B cell (primary cell): ENCODE measurements around the gene EXD3. TPM values are rescaled to one million over a fixed set of nuclear protein-coding genes. Genes with fewer than 3 reads are reported as not detected.

ENCODE experiments used
- ATAC-seq: fragments of 200-7000 bp; cut with Tn5 transposase; one replicate; pipeline ENCODE4 v1.10.0; 2021; ENCODE audit warnings: low read depth, mild to moderate bottlenecking, moderate number of reproducible peaks, moderate library complexity
- CTCF ChIA-PET: fragments of 350-600 bp; sonication (Branson Sonifier 250); formaldehyde crosslinking; loops from one replicate; lab custom pipeline; 2021; ENCODE audit warnings: antibody characterized with exemption, inconsistent platforms; lab: Charles Lee
- POLR2A ChIA-PET: fragments of 350-600 bp; sonication (Branson Sonifier 250); formaldehyde crosslinking; loops from one replicate; lab custom pipeline; 2021; ENCODE audit warnings: antibody characterized with exemption; lab: Charles Lee
- DNase-seq: peaks from one replicate; pipeline ENCODE4 v3.0.0; 2013
- H2AFZ ChIP-seq: 2 replicates; pipeline ENCODE4 v1.6.1; 2012; ENCODE audit warnings: mild to moderate bottlenecking, low read depth, low read length; ENCODE audit not compliant: insufficient read depth, poor library complexity, severe bottlenecking
- H3K27ac ChIP-seq, 2 donors: 1 replicate in 1 of 2; 2 replicates in 1 of 2; pipeline ENCODE4 v1.5.1; 2012 to 2013; ENCODE audit warnings: low read length in 2 of 2, mild to moderate bottlenecking in 2 of 2, moderate library complexity in 1 of 2
- H3K27me3 ChIP-seq, 4 experiments: fragments of 200-600 bp in 1 of 4; sonication (generic) in 1 of 4; replicated peaks in 1 of 4; 1 replicate in 2 of 4; 2 replicates in 2 of 4; pipeline versions ENCODE4 v1.6.1 to v1.7.0; 2013 to 2016; ENCODE audit warnings: low read length in 3 of 4, mild to moderate bottlenecking in 2 of 4, mixed read lengths in 1 of 4, moderate library complexity in 1 of 4; ENCODE audit not compliant: insufficient read depth in 4 of 4, control insufficient read depth in 3 of 4; ENCODE audit errors: control extremely low read depth in 1 of 4
- H3K36me3 ChIP-seq, 2 experiments: replicated peaks in 1 of 2; 1 replicate in 1 of 2; 2 replicates in 1 of 2; pipeline versions ENCODE4 v1.6.1 to v1.7.1; 2013; ENCODE audit warnings: low read length in 1 of 2; ENCODE audit not compliant: insufficient read depth in 2 of 2, control insufficient read depth in 1 of 2; ENCODE audit errors: control extremely low read depth in 1 of 2, extremely low read depth in 1 of 2
- H3K4me1 ChIP-seq, 2 donors: fragments of 200-600 bp in 1 of 2; sonication (generic) in 1 of 2; 1 replicate in 1 of 2; 2 replicates in 1 of 2; pipeline versions ENCODE4 v1.5.1 to v1.6.1; 2013 to 2017; ENCODE audit warnings: low read length in 2 of 2; ENCODE audit not compliant: control insufficient read depth in 2 of 2, insufficient read depth in 2 of 2
- H3K4me2 ChIP-seq: replicated peaks from 2 replicates; pipeline ENCODE3; 2012; ENCODE audit warnings: mild to moderate bottlenecking, low read depth, low read length; ENCODE audit not compliant: poor library complexity, severe bottlenecking
- H3K4me3 ChIP-seq, 5 experiments: fragments of 200-600 bp in 1 of 5; sonication (generic) in 1 of 5; 1 replicate in 3 of 5; 2 replicates in 2 of 5; pipeline versions ENCODE4 v1.5.1 to v1.7.0; 2011 to 2016; ENCODE audit warnings: low read length in 4 of 5, mild to moderate bottlenecking in 4 of 5, low read depth in 2 of 5, control low read depth in 1 of 5, moderate library complexity in 1 of 5; ENCODE audit not compliant: insufficient read depth in 1 of 5; ENCODE audit errors: control extremely low read depth in 1 of 5, extremely low read depth in 1 of 5
- H3K79me2 ChIP-seq: fragments of 200-600 bp; sonication (generic); one replicate; pipeline ENCODE4 v1.6.0; 2016; ENCODE audit warnings: low read length; ENCODE audit not compliant: control insufficient read depth, insufficient read depth
- H3K9ac ChIP-seq: fragments of 200-600 bp; sonication (generic); 2 replicates; pipeline ENCODE4 v1.6.1; 2017; ENCODE audit warnings: mild to moderate bottlenecking, low read length, moderate library complexity
- H3K9me3 ChIP-seq, 3 donors: one replicate each; pipeline versions ENCODE4 v1.6.1 to v1.7.1; 2013; ENCODE audit warnings: low read length in 2 of 3; ENCODE audit not compliant: control insufficient read depth in 2 of 3, insufficient read depth in 1 of 3; ENCODE audit errors: control extremely low read depth in 1 of 3
- H4K20me1 ChIP-seq: 2 replicates; pipeline ENCODE4 v1.6.0; 2012; ENCODE audit warnings: mild to moderate bottlenecking, low read length; ENCODE audit not compliant: insufficient read depth, control insufficient read depth, poor library complexity, severe bottlenecking
- H3K27ac Mint-ChIP-seq: one replicate; pipeline ENCODE4 v1.8.0; 2021; ENCODE audit warnings: mixed read lengths
- H3K27me3 Mint-ChIP-seq: one replicate; pipeline ENCODE4 v1.8.0; 2021; ENCODE audit warnings: mixed read lengths
- H3K4me1 Mint-ChIP-seq: one replicate; pipeline ENCODE4 v1.8.0; 2021; ENCODE audit warnings: mixed read lengths
- H3K4me3 Mint-ChIP-seq: one replicate; pipeline ENCODE4 v1.8.0; 2021; ENCODE audit warnings: mixed read lengths
- H3K9me3 Mint-ChIP-seq: one replicate; pipeline ENCODE4 v1.8.0; 2022; ENCODE audit warnings: mixed read lengths; ENCODE audit not compliant: insufficient read depth
- EZH2 ChIP-seq: IDR thresholded peaks from 2 replicates; pipeline ENCODE4 v1.6.1; 2012; ENCODE audit warnings: borderline replicate concordance, low read depth, mild to moderate bottlenecking, moderate library complexity, low read length; ENCODE audit not compliant: insufficient read depth, poor library complexity, severe bottlenecking
- WGBS: methylation state at CpG from one replicate; pipeline ENCODE4 v1.1.5; 2013; ENCODE audit warnings: missing lambda C conversion rate; ENCODE audit not compliant: insufficient coverage; 5-methylcytosine and 5-hydroxymethylcytosine counted together
- intact Hi-C: fragments of 100-400 bp; cut with micrococcal nuclease; formaldehyde crosslinking; loops from one replicate; pipeline ENCODE4 v1.10.0; 2022
- polyA plus RNA-seq: library from polyadenylated mRNA; depleted of rRNA; stranded (reverse); fragments of >200 nt; gene quantifications from 2 replicates; pipeline ENCODE4 v1.2.3, GENCODE V29; 2012
- total RNA-seq, 2 donors: library from RNA; stranded (reverse); fragments of 120-200 nt in 1 of 2; gene quantifications; 1 replicate in 1 of 2; 2 replicates in 1 of 2; pipeline versions ENCODE4 v1.2.3 to v1.2.4, GENCODE V29; 2013 to 2022
- TF ChIP-seq, protein P1 (sequence below): fragments of 200-600 bp; IDR thresholded peaks from one replicate; pipeline ENCODE4 v1.8.0; 2022; ENCODE audit warnings: antibody characterized with exemption, mild to moderate bottlenecking

EXD3 gene
- total and polyA plus RNA-seq, 2 donors (not counting 1 experiment from before 2014, with no cell fraction given): 22.5 to 23.7 TPM

DNA sequence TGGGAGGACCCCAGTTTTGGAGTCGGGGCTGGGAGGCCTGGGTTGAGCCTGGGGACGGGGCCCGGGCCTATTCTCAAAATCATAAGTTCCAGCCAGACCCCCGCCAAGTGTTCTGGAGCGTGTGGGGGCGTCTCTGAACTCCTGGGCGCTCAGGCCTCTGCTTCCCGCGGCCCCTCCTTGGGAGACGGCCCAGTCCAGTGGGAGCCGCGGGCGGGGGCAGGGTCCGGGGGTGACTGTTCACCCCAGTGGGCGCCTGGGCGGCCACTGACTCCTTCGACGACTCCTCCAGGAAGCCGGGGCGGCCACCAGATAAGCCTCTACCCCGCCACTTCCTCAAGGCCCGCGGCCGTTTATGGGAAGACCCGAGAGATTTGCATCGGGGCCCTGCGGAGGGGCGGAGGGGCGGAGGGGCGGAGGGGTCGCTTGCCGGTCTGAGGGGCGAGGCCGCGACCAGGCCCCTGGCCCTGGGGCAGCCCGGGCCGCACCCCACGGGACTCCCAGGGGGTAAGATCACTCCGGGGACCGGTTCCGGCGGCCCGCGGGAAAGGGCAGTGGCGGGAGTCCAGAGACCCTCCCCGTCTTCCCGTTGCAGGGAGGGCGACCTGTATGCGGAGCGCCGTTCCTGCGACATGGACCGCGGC is 144.8 kb downstream of the EXD3 start:
- CTCF ChIA-PET: interaction anchor here (1.0 to 1.9 kb wide), 2 partner anchors 9 to 24 kb away, joined by 3 to 7 read pairs; no protein-coding TSS in a partner anchor

More for the DNA sequence above, 144.8 kb downstream of the EXD3 start:
- WGBS: 17% methylated on average over 50 of the region's 54 CpGs
- H3K9me3 ChIP-seq: no peaks in the 10 kb centered on the region
- peak overlapping the region; percentile 11 to 88 (median 82) for H3K4me3 ChIP-seq
- Mint-ChIP-seq H3K9me3 (no peaks in the 10 kb centered on the region), H3K4me1 (peaks cover 49% of the 10 kb centered on the region), H3K4me3 (peak overlapping the region; percentile 90), H3K27ac (peak overlapping the region; percentile 93), H3K27me3 (no peaks in the 10 kb centered on the region)
- H3K27ac ChIP-seq: peak overlapping the region; percentile 76 to 79
- peaks cover 25% of the 10 kb centered on the region for H4K20me1 ChIP-seq
- no peaks in the 10 kb centered on the region for H3K27me3 ChIP-seq
- H3K4me1 ChIP-seq: peaks cover 36 to 64% of the 10 kb centered on the region in 2 donors
- peaks cover 28% of the 10 kb centered on the region for H3K79me2 ChIP-seq
- DNase-seq (peak; percentile 58), ATAC-seq (peak; percentile 8)
- peak overlapping the region; percentile 100 for H3K4me2 ChIP-seq
- POLR2A ChIA-PET: interaction anchor here (0.8 to 1.5 kb wide), 5 partner anchors 10 to 89 kb away, joined by 3 to 4 read pairs (median 3); partner anchors contain the start of genes ANAPC2, SSNA1 and TUBB4B
- peak overlapping the region; percentile 83 for H3K9ac ChIP-seq
- H3K36me3 ChIP-seq: peaks cover 0 to 9% of the 10 kb centered on the region in 2 experiments
- intact Hi-C loops: no loop called here
- H2AFZ ChIP-seq: peak overlapping the region; percentile 65
- TF ChIP-seq EZH2: no peak
- TF ChIP-seq, protein P1, sequence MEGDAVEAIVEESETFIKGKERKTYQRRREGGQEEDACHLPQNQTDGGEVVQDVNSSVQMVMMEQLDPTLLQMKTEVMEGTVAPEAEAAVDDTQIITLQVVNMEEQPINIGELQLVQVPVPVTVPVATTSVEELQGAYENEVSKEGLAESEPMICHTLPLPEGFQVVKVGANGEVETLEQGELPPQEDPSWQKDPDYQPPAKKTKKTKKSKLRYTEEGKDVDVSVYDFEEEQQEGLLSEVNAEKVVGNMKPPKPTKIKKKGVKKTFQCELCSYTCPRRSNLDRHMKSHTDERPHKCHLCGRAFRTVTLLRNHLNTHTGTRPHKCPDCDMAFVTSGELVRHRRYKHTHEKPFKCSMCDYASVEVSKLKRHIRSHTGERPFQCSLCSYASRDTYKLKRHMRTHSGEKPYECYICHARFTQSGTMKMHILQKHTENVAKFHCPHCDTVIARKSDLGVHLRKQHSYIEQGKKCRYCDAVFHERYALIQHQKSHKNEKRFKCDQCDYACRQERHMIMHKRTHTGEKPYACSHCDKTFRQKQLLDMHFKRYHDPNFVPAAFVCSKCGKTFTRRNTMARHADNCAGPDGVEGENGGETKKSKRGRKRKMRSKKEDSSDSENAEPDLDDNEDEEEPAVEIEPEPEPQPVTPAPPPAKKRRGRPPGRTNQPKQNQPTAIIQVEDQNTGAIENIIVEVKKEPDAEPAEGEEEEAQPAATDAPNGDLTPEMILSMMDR: no peak
